Tibial artery (tissue), 4 donors: ENCODE measurements around the gene SCRN2.

ENCODE experiments used
- DNase-seq, 2 donors: peaks; one replicate each; pipeline ENCODE4 v3.0.0-alpha.2; 2019
- H3K27ac ChIP-seq, 2 donors: fragments of 200-600 bp; sonication (generic) in 1 of 2; 1 replicate in 1 of 2; 2 replicates in 1 of 2; pipeline ENCODE4 v1.5.1; 2018 to 2019; ENCODE audit warnings: mild to moderate bottlenecking in 1 of 2
- H3K27me3 ChIP-seq, 2 donors: fragments of 200-600 bp; sonication (generic) in 1 of 2; one replicate each; pipeline versions ENCODE4 v1.5.1 to v1.6.0; 2016 to 2019
- H3K36me3 ChIP-seq, 3 donors: fragments of 200-600 bp; sonication (generic) in 2 of 3; one replicate each; pipeline ENCODE4 v1.5.1; 2016 to 2019; ENCODE audit warnings: mild to moderate bottlenecking in 2 of 3
- H3K4me1 ChIP-seq, 4 donors: fragments of 200-600 bp; sonication (generic) in 2 of 4; 1 replicate in 3 of 4; 2 replicates in 1 of 4; pipeline ENCODE4 v1.5.1; 2016 to 2019
- H3K4me3 ChIP-seq, 2 donors: fragments of 200-600 bp; sonication (generic) in 1 of 2; 1 replicate in 1 of 2; 2 replicates in 1 of 2; pipeline ENCODE4 v1.5.1; 2018 to 2019; ENCODE audit warnings: mild to moderate bottlenecking in 2 of 2
- H3K9me3 ChIP-seq, 3 donors: fragments of 200-600 bp; sonication (generic) in 1 of 3; one replicate each; pipeline ENCODE4 v1.5.1; 2016 to 2019
- intact Hi-C: fragments of 100-400 bp; cut with DNase I; formaldehyde crosslinking; loops from one replicate; pipeline ENCODE4 v1.15.0; 2023; ENCODE audit warnings: low total_unique reads
- TF ChIP-seq, protein P1 (sequence below), 2 experiments: fragments of 200-600 bp in 1 of 2; fragments of 450-650 bp in 1 of 2; IDR thresholded peaks; one replicate each; pipeline ENCODE4 v1.5.1; 2017 to 2019; ENCODE audit warnings: antibody characterized with exemption in 2 of 2, mild to moderate bottlenecking in 1 of 2, moderate library complexity in 1 of 2

Gene SCRN2

DNA sequence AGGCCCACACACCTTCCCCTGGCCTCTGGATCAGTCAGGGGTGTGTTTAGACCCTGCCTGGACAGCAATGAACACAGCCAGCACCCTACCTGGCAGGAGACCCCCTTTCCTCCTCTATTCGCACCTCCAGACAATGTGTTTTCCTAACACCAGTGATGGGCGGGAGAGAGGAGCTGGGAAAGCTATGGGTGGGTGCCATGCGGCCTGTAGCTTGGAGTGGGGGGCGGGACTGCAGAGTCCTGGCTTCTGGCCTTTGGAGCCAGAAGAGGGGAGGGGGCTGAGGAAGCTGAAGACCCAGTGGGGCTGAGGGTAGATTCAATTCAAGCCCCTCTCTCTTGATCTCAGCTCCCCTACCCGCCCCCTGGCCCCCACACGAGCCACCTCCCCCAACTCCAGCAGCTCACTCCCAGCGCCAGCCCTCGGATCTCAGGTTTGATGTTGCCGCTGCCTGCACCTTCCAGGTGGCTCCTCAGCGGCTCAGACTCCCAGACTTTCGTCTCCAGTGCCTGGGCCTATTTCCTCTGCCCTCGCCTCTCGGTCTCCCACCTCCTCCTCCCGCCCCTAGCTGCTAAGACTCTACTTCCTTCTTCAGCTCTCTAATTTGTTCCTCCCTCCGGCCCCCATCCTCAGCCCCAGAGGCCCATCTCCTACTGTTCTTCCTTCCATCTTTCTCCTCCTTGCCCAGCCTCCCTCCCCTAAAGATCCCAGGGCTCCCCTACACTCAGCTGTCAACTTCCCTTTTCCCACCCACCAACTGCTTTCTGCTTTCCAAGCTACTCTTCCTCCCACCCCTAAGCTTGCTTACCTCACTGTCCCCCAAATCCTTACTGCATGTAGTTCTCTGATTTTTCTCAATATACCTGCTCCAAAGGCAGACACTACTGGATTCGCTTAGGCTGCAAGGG lies 16.7 kb upstream of the SCRN2 start:
- peaks cover 0 to 3% (median under 1%) of the 10 kb centered on the region in 4 donors for H3K4me1 ChIP-seq
- TF ChIP-seq, protein P1, sequence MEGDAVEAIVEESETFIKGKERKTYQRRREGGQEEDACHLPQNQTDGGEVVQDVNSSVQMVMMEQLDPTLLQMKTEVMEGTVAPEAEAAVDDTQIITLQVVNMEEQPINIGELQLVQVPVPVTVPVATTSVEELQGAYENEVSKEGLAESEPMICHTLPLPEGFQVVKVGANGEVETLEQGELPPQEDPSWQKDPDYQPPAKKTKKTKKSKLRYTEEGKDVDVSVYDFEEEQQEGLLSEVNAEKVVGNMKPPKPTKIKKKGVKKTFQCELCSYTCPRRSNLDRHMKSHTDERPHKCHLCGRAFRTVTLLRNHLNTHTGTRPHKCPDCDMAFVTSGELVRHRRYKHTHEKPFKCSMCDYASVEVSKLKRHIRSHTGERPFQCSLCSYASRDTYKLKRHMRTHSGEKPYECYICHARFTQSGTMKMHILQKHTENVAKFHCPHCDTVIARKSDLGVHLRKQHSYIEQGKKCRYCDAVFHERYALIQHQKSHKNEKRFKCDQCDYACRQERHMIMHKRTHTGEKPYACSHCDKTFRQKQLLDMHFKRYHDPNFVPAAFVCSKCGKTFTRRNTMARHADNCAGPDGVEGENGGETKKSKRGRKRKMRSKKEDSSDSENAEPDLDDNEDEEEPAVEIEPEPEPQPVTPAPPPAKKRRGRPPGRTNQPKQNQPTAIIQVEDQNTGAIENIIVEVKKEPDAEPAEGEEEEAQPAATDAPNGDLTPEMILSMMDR (IDR thresholded peaks at IDR 0.05) = no peak
- no peak overlapping the region for H3K4me3 ChIP-seq
- intact Hi-C loops = no loop called here
- H3K27me3 ChIP-seq = peaks cover 0 to 82% of the 10 kb centered on the region in 2 donors
- H3K9me3 ChIP-seq = no peaks in the 10 kb centered on the region
- no peaks in the 10 kb centered on the region for H3K36me3 ChIP-seq
- H3K27ac ChIP-seq = no peak overlapping the region
- no peak for DNase-seq

DNA sequence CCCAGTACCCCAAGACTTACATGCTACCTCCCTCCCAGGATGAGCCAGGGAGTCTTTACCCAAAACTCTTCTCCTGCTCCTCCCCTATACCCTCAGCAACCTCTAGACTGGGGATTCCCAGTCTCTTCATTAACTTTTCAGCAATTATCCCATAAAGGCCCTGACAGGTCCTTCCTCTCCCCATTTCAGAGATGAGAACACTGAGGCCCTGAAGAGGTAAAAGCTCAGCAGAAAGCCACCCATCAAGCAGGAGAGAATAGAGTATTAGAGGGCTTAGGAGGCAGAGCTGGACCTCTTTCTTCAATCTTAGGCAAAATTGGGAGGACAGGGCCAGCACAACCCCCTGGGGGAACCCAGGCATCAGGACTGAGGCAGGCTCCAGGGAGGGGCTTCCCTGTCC lies 15.8 kb upstream of the SCRN2 start:
- Histone ChIP-seq H3K27me3 (peaks cover 4 to 92% of the 10 kb centered on the region in 2 donors), H3K4me1 (peaks cover 0 to 2% (median under 1%) of the 10 kb centered on the region in 4 donors), H3K9me3 (no peaks in the 10 kb centered on the region), H3K4me3 (no peak overlapping the region), H3K27ac (no peak overlapping the region), H3K36me3 (no peaks in the 10 kb centered on the region)
- intact Hi-C loops = no loop called here
- TF ChIP-seq, protein P1 (IDR thresholded peaks at IDR 0.05) = no peak
- DNase-seq = no peak

DNA sequence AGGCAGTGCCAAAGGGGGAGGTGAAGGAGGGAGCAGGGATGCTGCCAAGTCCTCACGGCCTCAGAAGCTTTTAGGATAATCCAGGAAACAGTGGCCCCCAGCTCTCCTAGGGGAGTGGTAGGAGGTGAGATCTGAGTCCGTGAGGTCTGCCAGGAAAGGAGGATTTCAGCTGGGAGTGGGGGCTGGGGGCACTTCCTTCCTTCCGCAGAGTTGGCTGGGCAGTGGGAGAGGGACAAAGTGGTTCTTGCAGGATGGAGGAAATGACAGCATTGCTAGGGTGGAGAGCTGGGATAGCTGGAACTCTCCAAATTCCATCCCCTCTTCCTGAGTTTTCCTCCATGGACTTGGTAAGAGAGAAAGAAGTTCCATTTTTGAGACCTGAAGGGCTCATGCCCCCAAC lies 14.7 kb upstream of the SCRN2 start:
- H3K4me3 ChIP-seq = no peak overlapping the region

DNA sequence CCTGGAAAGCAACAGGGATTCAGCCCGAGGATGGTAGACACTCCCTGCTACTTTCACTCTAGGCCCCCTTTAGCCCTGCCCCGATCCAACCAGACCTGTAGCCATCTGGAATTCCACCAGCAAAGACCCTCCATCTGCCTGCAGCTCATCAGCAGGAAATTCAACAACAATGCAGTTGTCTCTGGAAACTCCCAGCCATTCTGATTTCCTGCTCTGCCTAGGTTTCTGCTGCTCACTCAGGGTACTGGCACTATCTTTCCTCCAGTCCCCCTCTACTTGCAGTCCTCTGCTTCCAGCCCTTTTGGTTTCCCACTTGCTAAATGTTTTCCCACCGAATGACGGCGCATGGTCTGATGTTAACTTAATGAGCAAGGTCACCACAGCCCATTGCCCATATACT lies 12.5 kb upstream of the SCRN2 start:
- Histone ChIP-seq H3K4me1 (peaks cover 0 to 16% (median 12%) of the 10 kb centered on the region in 4 donors), H3K9me3 (no peaks in the 10 kb centered on the region), H3K27me3 (peaks cover 4 to 99% of the 10 kb centered on the region in 2 donors), H3K4me3 (no peak overlapping the region), H3K36me3 (no peaks in the 10 kb centered on the region), H3K27ac (no peak overlapping the region)
- DNase-seq = no peak
- intact Hi-C loops = no loop called here
- TF ChIP-seq, protein P1 (IDR thresholded peaks at IDR 0.05) = no peak

More for the DNA sequence above, 14.7 kb upstream of the SCRN2 start:
- no peaks in the 10 kb centered on the region for H3K36me3 ChIP-seq
- peaks cover 0 to 13% (median 11%) of the 10 kb centered on the region in 4 donors for H3K4me1 ChIP-seq
- H3K27ac ChIP-seq = no peak overlapping the region
- no peaks in the 10 kb centered on the region for H3K9me3 ChIP-seq
- H3K27me3 ChIP-seq = peaks cover 4 to 93% of the 10 kb centered on the region in 2 donors
- no peak for DNase-seq
- TF ChIP-seq, protein P1 (IDR thresholded peaks at IDR 0.05) = no peak
- intact Hi-C loops = no loop called here

DNA sequence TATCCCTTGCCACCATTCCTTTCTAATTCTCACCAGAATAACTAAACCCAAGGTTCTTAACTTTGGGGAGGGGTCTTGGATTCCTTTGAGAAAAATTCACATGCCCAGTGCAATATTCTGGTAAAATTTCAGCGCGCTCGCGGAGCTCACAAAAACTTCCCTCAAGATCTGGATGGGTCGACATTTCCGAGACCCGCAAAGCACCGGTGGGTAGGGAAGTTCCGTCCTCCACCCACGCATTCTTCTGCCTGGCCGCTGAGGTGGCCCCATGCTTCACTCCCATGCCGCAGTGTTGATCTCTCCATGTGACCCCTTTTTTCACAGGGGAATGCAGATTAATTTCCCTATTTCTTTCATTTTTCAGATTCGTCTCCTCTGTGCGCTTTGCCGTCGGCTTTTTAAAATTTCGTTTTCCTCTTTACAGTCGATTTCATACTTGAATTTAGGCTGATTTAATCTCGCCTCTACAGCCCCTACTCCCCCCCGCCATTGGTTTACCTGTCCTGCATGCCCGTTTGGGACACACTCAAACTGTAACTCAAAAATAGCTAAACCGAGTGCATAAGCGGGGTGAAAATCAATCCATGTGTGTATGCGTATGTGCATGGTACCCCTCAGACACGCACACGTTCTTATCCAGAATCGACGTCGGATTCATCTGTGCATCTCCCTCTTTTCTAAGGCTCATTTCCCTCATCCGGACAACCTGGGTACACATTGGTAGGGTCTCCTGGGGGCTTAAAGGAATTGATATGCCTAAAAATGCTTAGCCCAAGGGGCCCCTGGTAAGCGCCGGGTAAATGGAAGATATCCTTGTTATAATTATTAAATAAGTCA lies 11.3 kb upstream of the SCRN2 start:
- Histone ChIP-seq H3K27ac (no peak overlapping the region), H3K4me3 (no peak overlapping the region), H3K9me3 (no peaks in the 10 kb centered on the region), H3K4me1 (peaks cover 0 to 21% (median 15%) of the 10 kb centered on the region in 4 donors), H3K36me3 (no peaks in the 10 kb centered on the region), H3K27me3 (peaks cover 4 to 100% of the 10 kb centered on the region in 2 donors)
- DNase-seq = no peak
- TF ChIP-seq, protein P1 (IDR thresholded peaks at IDR 0.05) = no peak
- intact Hi-C loops = no loop called here
